ENCODE results near the gene RNF213.
"Not testable (repeated sequence)": the region's sequence is repeated elsewhere in the genome, so short reads cannot be mapped to it uniquely, and the experiment has no call there.

RNF213 gene

DNA sequence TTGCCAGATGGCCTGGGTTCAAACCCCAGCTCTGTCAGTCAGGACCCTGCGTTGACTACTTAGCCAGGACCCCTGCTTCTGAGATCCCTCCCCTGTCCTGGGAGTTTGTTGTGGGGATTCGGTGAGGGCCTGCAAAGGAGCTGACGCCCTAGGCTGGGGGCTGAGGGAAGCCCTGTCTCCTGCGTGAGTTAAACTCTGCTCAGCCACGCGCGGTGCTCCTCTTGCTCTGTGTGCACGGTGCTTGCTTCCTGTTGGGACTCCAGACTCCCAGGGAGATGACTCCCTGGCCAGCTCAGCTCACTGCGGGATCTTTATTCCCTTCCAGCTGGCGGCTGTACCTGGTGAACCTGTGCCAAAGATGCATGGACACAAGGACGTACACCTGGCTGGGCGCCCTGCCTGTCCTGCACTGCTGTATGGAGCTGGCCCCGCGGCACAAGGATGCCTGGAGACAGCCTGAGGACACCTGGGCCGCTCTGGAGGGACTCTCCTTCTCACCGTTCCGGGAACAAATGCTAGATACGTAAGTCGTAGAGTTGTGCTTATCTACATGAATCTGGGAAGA, 37.4 kb downstream of the RNF213 start:
- no peak for DNase-seq

DNA sequence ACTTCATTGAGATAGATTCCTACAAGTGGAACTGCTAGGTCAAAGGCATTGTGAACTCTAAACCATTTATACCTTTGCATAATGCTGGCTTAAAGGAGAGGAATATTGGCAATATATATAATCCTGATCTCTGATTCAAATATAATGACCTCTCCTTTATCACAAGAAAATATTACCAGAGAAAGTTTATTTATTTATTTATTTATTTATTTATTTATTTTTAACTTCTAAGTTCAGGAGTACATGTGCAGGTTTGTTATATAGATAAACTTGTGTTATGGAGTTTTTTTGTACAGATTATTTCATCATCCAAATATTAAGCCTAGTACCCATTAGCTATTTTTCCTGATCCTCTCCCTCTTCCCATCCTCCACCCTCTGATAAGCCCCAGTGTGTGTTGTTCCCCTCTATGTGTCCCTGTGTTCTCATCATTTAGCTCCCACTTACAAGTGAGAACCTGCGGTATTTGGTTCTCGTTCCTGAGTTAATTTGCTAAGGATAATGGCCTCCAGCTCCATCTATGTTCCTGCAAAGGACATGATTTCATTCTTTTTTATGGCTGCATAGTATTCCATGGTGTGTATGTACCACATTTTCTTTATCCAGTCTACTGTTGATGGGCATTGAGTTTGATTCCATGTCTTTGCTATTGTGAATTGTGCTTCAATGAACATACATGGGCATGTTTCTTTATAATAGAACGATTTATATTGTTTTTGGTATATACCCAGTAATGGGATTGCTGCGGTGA, 38.9 kb downstream of the RNF213 start:
- not testable (repeated sequence) for DNase-seq

DNA sequence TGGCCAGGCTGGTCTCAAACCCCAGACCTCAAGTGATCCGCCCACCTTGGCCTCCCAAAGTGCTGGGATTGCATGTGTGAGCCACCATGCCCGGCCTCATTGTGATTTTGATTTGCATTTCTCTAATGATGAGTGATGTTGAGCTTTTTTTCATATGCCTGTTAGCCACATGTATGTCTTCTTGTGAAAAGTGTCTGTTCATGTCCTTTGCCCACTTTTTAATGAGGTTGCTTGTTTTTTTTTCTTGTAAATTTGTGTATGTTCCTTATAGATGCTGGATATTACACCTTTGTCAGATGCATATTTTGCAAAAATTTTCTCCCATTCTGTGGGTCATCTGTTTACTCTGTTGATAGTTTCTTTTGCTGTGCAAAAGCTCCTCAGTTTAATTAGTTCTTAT, 40.1 kb downstream of the RNF213 start:
- not testable (repeated sequence) for DNase-seq

DNA sequence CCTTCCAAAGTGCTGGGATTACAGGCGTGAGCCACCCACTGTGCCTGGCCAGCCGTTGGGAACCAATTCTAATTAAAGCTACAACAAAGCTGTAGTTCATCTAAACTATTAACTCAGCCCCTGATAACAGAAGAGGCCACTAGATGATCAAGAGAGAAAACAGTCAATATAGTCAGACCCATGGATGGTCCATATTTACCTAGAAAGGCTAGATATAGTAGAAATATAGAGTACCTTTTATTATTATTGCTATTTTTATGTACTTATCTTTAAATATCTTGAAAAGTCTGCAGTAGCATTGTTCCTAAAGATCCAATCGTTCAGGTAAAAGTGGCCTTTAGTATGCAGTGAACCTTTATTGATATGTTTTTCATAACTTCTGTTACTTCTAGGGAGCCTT, 43.2 kb downstream of the RNF213 start:
- DNase-seq = no peak

DNA sequence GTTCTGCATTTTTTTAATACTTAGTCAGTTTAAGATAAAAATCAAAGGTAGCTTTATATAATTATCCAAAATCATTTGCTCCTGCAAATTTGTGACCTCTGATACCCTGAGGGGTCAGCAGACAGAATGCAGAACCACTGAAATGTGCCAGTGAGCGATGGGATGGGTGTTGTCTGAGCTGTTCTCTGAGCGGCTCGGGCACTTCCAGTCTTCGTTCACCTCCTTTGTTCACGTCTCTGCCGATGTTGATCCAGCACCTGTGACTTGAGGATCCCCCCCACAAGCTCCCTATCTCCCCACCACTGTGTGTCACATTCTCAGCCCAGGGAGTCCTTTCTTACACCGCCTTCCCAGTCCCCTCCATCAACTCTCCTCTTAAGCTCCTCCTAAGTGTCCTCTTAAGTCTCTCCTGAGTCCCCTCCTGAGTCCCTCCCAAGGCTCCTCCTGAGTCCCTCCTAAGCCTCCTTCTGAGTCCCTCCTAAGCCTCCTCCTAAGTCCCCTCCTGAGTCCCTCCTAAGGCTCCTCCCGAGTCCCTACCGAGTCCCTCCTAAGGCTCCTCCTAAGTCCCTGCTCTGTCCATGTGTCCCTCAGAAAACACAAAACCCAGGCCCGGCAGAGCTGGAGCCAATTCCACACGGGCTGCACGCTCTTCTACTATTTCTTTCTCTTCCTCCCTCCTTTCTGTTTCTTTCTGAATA, 47.5 kb downstream of the RNF213 start:
- no peak for DNase-seq

DNA sequence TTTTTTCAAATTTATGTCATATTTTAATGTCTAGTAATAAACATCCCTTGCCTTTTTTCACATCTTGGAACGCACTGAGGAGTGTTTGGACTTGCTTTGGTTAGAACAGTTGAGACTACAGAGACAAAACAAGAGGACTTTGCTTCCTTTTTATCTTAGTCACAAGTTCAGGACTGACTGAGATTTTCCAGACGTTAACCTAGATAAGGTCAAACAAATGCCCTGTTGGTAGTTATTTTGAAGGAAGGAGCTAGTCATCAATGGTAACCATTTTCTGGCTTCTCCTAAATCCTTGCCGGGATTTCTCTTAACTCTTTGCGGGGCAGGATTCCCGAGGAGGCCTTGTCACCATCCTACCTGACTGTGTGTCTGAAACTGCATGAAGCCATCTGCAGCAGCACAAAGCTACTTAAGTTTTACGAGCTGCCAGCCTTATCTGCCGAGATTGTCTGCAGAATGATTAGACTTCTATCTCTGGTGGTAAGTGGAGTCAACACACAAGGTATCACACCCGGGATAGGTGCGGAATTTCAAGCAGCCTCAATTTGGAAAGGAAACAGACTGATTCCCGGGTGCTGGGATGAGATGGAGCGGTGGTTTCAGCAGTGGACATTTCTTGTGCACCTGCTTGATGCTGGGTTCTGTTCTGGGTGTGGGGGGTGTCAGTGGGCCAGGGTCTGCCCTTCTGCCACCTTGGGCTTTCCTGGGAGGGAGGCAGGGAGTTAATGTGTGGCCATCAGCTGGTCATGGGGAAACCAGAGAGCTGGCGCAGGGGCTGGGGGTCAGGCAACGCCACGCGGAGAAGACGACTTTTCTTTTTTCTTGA, 48.3 kb downstream of the RNF213 start:
- no peak for DNase-seq

DNA sequence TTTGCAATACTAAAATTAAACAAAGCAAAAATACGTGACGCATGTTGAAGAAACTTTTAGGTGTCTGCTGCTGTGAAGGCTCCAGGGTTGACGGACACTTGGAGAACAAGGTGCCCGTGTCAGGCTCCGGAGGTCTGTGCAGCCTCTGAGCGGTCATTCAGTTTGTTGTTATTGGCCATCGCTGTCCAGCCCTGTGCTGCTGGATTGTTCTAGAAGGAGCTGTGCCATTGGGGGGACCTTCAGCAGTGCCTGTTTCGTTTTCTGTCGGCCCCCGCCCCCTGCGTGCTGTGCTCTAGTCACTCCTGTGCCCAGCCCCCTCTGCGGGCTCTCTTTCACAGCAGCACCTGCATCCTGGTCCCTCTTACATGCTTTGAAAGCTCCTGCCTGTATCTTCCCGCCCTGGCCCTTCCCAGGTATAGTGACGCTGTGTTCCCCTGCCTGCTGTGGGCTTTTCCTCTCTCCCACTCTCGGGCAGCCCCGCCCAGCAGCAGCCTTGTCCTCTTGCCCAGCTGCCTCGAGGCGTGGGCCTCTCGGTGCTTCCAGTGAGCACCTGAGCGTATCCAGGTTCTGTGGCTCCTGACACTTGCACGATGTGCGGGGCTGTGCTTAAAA, 50.7 kb downstream of the RNF213 start:
- no peak for DNase-seq

DNA sequence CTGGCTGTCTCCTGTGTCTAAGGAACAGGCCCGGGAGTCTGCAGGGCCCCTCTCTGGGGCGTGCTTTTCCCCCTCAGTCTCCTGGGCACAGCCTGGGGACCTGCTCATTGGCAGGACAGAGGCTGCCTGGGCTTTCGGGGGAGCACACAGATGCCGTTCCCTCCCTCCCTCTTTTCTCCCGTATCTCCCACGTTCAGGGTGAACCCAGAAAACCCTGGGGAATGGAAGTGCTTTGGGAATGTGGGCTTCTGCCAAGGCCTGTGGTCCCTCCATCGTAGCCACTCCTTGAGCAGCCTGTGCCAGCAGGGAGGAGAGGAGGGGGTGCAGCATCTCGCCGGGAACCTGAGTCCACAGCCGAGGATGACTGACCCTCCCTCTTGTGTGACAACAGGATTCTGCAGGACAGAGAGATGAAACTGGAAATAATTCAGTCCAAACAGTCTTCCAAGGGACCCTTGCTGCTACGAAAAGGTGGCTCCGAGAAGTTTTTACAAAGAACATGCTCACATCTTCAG, 52.0 kb downstream of the RNF213 start:
- DNase-seq = no peak

DNA sequence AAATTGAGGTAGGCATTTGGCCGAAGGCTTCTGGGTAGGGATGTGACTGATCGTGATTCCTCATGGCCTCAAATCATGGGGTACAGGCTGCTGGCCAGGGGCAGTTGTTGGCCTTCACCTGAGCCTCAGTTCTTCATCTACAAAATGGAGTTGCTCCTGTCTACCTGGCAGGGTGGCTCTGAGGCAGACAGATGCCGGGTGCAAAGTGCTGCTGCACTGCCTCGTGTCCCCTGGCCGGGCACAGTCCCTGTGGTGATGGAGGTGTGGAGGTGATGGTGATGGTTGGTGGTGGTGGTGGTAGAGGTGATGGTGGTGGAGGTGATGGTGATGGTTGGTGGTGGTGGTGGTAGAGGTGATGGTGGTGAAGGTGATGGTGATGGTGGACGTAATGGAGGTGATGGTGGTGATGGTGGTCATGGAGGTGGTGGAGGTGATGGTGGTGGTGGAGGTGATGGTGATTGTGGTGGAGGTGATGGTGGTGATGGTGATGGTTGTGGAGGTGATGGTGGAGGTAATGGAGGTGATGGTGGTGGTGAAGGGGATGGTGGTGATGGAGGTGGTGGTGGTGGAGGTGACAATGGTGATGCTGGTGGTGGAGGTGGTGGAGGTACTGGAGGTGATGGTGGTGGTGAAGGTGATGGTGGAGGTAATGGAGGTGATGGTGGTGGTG, 52.6 kb downstream of the RNF213 start:
- DNase-seq = no peak

DNA sequence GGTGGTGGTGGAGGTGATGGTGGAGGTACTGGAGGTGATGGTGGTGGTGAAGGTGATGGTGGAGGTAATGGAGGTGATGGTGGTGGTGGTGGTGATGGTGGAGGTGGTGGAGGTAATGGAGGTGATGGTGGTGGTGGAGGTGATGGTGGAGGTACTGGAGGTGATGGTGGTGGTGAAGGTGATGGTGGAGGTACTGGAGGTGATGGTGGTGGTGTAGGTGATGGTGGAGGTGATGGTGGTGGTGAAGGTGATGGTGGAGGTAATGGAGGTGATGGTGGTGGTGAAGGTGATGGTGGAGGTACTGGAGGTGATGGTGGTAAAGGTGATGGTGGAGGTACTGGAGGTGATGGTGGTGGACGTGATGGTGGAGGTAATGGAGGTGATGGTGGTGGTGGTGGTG, 53.3 kb downstream of the RNF213 start:
- not testable (repeated sequence) for DNase-seq

DNA sequence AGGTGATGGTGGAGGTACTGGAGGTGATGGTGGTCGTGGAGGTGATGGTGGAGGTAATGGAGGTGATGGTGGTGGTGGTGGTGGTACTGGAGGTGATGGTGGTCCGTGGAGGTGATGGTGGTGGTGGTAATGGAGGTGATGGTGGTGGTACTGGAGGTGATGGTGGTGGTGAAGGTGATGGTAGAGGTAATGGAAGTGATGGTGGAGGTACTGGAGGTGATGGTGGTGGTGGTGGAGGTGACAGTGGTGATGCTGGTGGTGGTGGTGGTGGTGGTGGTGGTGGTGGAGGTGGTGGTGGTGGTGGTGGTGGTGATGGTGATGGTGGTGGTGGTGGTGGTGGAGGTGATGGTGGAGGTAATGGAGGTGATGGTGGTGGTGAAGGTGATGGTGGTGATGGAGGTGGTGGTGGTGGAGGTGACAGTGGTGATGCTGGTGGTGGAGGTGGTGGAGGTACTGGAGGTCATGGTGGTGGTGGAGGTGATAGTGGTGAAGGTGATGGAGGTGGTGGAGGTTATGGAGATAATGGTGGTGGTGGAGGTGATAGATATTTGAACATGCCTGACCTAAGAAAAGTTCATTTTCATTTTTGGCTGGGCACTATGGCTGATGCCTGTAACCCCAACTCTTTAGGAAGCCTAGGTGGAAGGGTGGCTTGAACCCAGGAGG, 55.0 kb downstream of the RNF213 start:
- DNase-seq = no peak

DNA sequence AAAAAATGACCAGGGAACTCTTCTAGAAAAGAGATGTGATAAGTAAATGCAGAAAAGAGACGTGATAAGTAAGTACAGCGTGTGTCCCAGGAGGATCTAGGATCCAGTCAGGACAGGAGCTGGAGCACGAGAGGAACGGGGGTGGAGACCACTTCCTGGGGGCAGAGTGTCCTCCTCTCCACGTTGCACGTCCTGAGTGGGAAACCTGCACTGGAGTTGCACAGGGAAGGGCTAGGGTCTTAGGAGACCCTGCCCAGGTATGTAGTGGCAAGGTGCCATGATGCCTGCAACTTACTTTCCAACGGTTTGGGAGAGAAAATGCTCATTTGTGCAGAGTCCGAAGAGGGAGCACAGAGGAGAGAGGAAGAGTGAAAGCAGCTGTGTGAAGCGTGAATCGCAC, 55.8 kb downstream of the RNF213 start:
- DNase-seq = no peak

DNA sequence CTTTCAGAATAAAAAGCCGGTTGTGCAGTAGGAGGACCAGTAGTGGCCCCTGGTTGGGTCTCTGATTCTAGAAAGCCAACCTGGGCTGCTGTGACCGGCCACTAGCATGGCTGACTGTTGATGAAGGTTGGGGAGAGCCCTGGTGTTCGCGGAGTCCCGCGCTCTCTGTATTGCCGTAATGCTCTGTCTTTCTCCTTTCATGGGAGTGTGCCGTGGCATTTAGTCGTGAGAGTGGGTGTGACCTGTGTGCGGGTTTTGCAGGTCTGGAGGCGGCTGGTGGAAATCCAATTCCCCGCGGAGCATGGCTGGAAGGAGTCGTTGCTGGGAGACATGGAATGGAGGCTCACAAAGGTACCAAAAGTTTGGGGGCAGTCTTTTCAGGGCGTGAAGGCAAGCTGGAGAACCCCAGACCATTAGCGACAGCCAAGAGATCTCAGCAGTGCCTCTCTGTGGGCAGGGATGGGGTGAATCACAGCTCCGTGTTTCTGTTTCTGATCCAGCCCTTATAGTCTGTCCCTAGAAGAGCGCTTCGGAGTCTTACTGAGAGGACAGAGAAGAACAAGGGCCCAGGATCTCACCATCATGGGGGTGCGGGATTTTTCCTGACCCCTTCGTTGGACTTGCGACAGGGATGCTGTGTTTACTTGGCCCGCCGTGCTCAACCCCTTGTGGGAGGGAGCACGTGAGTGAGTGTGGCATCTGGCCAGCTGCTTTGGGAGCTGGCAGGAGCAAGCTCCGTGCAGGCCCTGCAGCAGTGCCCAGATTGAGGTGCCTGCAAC, 56.5 kb downstream of the RNF213 start:
- DNase-seq = no peak

DNA sequence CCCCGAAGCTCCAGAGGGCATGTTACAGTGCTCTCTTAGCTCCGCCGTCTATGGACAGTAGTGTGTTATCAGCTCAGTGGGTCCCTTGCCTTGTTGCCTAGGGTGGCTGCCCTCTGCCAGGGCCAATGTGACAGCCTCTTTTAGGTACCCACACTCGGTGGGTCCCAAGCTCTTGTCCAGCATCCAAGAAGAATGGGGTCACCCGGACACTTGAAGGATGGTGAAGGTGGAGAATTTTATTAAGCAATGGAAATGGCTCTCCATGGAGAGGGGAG, 57.0 kb downstream of the RNF213 start:
- no peak for DNase-seq

DNA sequence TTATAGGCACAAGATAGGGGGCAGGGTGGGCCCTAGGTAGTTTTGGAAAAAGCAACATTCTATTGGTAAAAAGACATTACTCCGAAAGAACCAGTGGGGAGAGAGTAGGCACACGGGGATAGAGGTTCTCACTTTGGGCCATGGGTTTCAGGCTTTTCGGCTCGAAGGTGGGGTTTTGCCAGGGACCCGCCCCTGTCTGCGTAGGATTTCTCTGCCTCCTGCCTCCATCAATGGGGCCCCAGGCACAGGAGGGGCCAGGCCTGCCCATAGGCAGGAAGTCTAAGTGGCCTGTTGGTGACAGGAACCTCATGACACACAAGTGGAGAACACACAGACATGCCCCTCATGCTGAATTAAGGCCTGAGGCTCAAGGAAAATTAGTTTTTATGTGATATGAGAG, 57.5 kb downstream of the RNF213 start:
- DNase-seq = no peak

DNA sequence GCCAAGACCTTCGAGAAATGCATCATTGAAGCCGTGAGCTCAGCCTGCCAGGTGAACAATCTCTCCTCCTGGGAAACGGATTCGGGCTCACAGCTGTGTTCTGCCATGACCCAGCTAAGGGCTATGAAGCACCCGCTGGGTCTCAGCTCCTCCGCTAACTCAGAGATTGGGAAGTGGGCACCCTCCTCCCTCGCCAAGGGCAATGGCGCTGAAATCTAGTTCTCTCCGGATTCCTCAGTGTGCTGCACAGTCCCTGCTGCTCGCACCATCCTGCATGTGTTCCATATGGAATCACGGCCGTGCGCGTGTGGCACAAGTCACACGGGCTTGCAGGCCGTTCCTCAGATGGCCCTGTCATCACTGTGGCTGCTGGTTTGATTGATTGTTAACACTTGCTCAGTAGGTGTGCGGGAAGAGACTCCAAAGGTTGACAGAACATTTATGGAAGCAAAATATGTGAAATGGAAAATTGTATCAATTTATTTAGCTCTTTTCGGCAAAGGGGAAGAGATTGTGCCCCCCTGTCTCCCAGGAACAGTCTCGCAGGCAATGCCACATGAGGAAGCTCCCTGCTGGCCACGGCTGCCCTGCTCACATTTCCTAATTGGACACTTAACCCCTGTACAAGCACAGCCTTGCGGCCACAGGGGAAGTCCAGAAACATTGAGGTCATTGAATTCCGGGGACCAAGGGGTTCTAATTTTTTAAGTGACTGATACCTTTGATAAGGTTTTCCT, 58.8 kb downstream of the RNF213 start:
- no peak for DNase-seq

DNA sequence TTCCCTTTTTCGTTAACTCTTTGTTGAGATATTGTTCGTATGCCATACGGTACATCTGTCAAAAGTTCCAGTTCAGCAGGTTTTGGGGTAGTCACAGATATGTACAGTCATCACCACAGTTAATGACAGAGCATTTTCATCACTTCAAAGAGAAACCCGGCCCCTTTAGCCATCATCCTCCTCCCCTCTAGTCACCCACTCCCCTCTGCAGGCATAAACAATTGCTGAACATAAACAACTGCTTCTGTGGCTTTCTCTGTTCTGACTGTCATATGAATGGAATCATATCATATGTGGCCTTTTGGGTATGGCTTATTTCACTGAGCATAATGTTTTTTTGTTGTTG, 59.3 kb downstream of the RNF213 start:
- DNase-seq = no peak

DNA sequence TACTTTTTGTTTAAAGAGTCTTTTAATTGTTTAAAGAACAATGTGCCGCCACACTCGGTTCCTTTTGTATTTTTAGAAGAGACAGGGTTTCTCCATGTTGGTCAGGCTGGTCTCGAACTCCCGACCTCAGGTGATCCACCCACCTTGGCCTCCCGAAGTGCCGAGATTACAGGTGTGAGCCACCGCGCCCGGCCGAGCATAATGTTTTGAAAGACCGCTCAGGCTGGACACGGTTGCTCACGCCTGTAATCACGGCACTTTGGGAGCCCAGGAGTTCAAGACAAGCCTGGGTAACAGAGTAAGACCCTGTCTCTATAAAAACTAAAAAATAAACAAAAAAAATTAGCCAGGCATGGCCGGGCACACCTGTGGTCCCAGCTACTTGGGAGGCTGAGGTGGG, 59.8 kb downstream of the RNF213 start:
- no peak for DNase-seq

DNA sequence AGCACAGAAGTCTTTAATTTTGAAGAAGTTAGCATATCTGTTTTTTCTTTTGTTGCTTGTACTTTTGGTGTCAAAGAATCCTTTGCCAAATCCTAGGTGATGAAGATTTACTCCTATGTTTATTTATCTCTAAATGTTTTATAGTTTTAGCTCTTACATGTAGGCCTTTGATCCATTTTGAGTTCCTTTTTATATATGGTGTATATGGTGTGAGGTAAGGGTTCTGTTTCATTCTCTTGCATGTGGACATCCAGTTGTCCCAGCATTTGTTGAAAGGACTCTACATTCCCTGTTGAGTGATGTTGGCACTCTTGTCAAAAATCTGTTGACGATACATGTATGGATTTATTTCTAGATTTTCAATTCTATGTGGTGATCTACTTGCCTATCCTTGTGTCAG, 62.2 kb downstream of the RNF213 start:
- no peak for DNase-seq

DNA sequence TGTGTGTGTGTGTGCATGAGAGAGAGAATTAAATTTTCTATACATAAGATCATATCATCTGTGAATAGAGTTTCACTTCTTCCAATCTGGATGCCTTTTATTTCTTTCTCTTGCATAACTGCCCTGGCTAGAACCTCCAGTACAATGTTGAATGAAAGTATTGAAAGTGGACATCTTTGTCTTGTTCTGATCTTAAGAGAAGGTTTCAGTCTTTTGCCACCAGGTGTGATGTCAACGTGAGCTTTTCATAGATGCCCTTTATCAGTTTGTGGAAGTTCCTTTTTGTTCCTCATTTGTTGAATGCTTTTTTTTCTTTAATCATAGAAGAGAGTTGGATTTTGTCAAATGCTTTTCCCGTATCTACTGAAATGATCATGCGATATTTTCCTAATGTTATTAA, 63.3 kb downstream of the RNF213 start:
- DNase-seq = no peak

DNA sequence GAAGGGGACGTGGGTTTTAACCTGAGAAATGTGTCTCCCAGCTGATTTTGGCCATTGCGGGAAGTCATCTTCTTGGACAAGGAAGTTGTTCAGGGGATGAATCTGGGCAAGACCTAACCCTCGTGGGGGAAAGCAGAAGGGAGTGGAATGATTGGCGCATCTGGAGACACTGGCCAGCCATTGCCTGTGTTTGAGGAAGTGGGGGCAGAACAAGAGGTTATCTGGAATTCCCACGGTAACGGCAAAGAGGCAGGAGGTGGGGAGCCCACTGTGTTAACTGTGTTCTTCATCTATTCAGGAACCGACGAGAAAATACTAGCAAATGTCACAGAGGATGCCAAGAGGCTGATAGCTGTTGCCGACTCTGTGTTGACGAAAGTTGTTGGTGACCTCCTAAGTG, 66.9 kb downstream of the RNF213 start:
- DNase-seq = no peak

All from fibroblast of skin of right biceps (primary cell).